ENCODE data around the gene TPPP. TPM values are rescaled to one million over a fixed set of nuclear protein-coding genes. Genes with fewer than 3 reads are reported as not detected.

The TPPP gene
- total and polyA plus RNA-seq, 12 donors = 4.6 to 50.6 (median 12.2) TPM

- no peak for TF ChIP-seq CTCF (IDR thresholded peaks at IDR 0.05)
- 92 to 96% methylated on average over 16 of the region's 16 CpGs for WGBS, 2 donors
- Histone ChIP-seq H3K4me1 (no peaks in the 10 kb centered on the region), H3K27me3 (no peaks in the 10 kb centered on the region), H3K27ac (no peak overlapping the region), H3K9me3 (no peaks in the 10 kb centered on the region), H3K4me3 (no peak overlapping the region), H3K36me3 (peaks cover 0 to 30% (median 0%) of the 10 kb centered on the region in 9 donors)
- intact Hi-C loops (cut with DNase I) = no loop called here
- DNase-seq (peak in 1 of 2 donors; percentile 2), ATAC-seq (no peak)
Observed at GRCh38 chr5:651296-652022, 41.7 kb downstream of the TPPP start.

- WGBS, 2 donors = 96 to 97% methylated on average over 9 of the region's 9 CpGs
- TF ChIP-seq CTCF (IDR thresholded peaks at IDR 0.05) = no peak
- Histone ChIP-seq H3K36me3 (peaks cover 0 to 41% (median 0%) of the 10 kb centered on the region in 9 donors), H3K27me3 (no peaks in the 10 kb centered on the region), H3K9me3 (no peaks in the 10 kb centered on the region), H3K4me1 (no peaks in the 10 kb centered on the region), H3K4me3 (no peak overlapping the region), H3K27ac (no peak overlapping the region)
- intact Hi-C loops (cut with DNase I) = no loop called here
- DNase-seq (no peak), ATAC-seq (no peak)
Observed at GRCh38 chr5:647727-648126, 45.4 kb downstream of the TPPP start.

GRCh38 chr5:647311-647710 lies 45.8 kb downstream of the TPPP start:
- DNase-seq = no peak
- WGBS, 2 donors = 94 to 98% methylated on average over 4 of the region's 4 CpGs
- TF ChIP-seq CTCF (IDR thresholded peaks at IDR 0.05) = no peak
- Histone ChIP-seq H3K27me3 (no peaks in the 10 kb centered on the region), H3K27ac (no peak overlapping the region), H3K9me3 (no peaks in the 10 kb centered on the region), H3K36me3 (peaks cover 0 to 39% (median 0%) of the 10 kb centered on the region in 9 donors), H3K4me3 (no peak overlapping the region), H3K4me1 (no peaks in the 10 kb centered on the region)
- intact Hi-C loops (cut with DNase I) = no loop called here
- no peak for ATAC-seq

- Histone ChIP-seq H3K4me1 (no peaks in the 10 kb centered on the region), H3K4me3 (no peak overlapping the region), H3K27ac (no peak overlapping the region), H3K27me3 (no peaks in the 10 kb centered on the region), H3K36me3 (peaks cover 0 to 34% (median 0%) of the 10 kb centered on the region in 9 donors), H3K9me3 (no peaks in the 10 kb centered on the region)
- 93 to 95% methylated on average over 18 of the region's 18 CpGs for WGBS, 2 donors
- peak in 1 of 8 donors; percentile 35 for ATAC-seq
- peak in 1 of 2 donors; percentile 2 for DNase-seq
- no peak for TF ChIP-seq CTCF (IDR thresholded peaks at IDR 0.05)
- intact Hi-C loops (cut with DNase I) = no loop called here
Observed at GRCh38 chr5:646396-647201, 46.6 kb downstream of the TPPP start.
